Fibroblast of lung (primary cell): Measurements from ENCODE around the gene BRD1. TPM values are rescaled to one million over a fixed set of nuclear protein-coding genes. Genes with fewer than 3 reads are reported as not detected.
"Not testable (repeated sequence)": the region's sequence is repeated elsewhere in the genome, so short reads cannot be mapped to it uniquely, and the experiment has no call there.

Source experiments
- DNase-seq, 2 donors: peaks; one replicate each; pipeline versions ENCODE4 v3.0.0 to v3.0.0-alpha.2; 2010; ENCODE audit warnings: low read depth in 2 of 2
- H2AFZ ChIP-seq: 2 replicates; pipeline ENCODE4 v1.5.1; 2012; ENCODE audit warnings: low read length, control low read depth, inconsistent platforms
- H3K27ac ChIP-seq: 2 replicates; pipeline ENCODE4 v1.5.1; 2011; ENCODE audit warnings: low read length, control low read depth; ENCODE audit not compliant: insufficient read depth
- H3K27me3 ChIP-seq: 2 replicates; pipeline ENCODE4 v1.5.1; 2011; ENCODE audit warnings: mild to moderate bottlenecking, low read length; ENCODE audit not compliant: control insufficient read depth, insufficient read depth
- H3K36me3 ChIP-seq: 2 replicates; pipeline ENCODE4 v1.5.1; 2011; ENCODE audit warnings: low read length; ENCODE audit not compliant: control insufficient read depth, insufficient read depth
- H3K4me1 ChIP-seq: 2 replicates; pipeline ENCODE4 v1.5.1; 2011; ENCODE audit warnings: low read length; ENCODE audit not compliant: control insufficient read depth, insufficient read depth; ENCODE audit errors: extremely low read depth
- H3K4me2 ChIP-seq: 2 replicates; pipeline ENCODE4 v1.5.1; 2011; ENCODE audit warnings: low read length, control low read depth; ENCODE audit not compliant: insufficient read depth; ENCODE audit errors: extremely low read depth
- H3K4me3 ChIP-seq, 4 experiments: fragments of 200-600 bp in 1 of 4; sonication (generic) in 1 of 4; replicated peaks in 1 of 4; 2 replicates each; pipeline ENCODE4 v1.5.1; 2011 to 2016; ENCODE audit warnings: low read length in 4 of 4, low read depth in 3 of 4, mild to moderate bottlenecking in 3 of 4, control low read depth in 2 of 4, inconsistent platforms in 1 of 4, mixed read lengths in 1 of 4; ENCODE audit not compliant: insufficient read depth in 1 of 4; ENCODE audit errors: control extremely low read depth in 1 of 4
- H3K79me2 ChIP-seq: 2 replicates; pipeline ENCODE4 v1.5.1; 2012; ENCODE audit warnings: mild to moderate bottlenecking, low read length, inconsistent platforms; ENCODE audit not compliant: control insufficient read depth, insufficient read depth
- H3K9ac ChIP-seq: 2 replicates; pipeline ENCODE4 v1.5.1; 2011; ENCODE audit warnings: mild to moderate bottlenecking, low read length, control low read depth; ENCODE audit not compliant: insufficient read depth
- H3K9me3 ChIP-seq: 2 replicates; pipeline ENCODE4 v1.5.1; 2012; ENCODE audit warnings: low read depth, low read length; ENCODE audit not compliant: control insufficient read depth, insufficient read depth
- H4K20me1 ChIP-seq: 2 replicates; pipeline ENCODE4 v1.5.1; 2011; ENCODE audit warnings: low read length; ENCODE audit not compliant: control insufficient read depth, insufficient read depth; ENCODE audit errors: extremely low read depth
- CTCF ChIP-seq, 2 donors: IDR thresholded peaks in 1 of 2; conservative IDR thresholded peaks in 1 of 2; 1 replicate in 1 of 2; 2 replicates in 1 of 2; pipeline ENCODE4 v1.5.1; 2011 to 2012; ENCODE audit warnings: low read length in 2 of 2, control low read depth in 1 of 2, inconsistent platforms in 1 of 2, low read depth in 1 of 2, mild to moderate bottlenecking in 1 of 2
- EZH2 ChIP-seq: IDR thresholded peaks from 2 replicates; pipeline ENCODE4 v1.5.1; 2012; ENCODE audit warnings: low read length, control low read depth, mild to moderate bottlenecking; ENCODE audit errors: missing control alignments
- polyA plus RNA-seq, 2 donors: library from polyadenylated mRNA; depleted of rRNA in 1 of 2; stranded (reverse) in 1 of 2; unstranded in 1 of 2; fragments of >200 nt; gene quantifications; 2 replicates each; pipeline ENCODE4 v1.2.1, GENCODE V29; 2011 to 2012; ENCODE audit warnings: missing spikeins in 1 of 2
- total RNA-seq: library from RNA; depleted of rRNA; stranded (reverse); fragments of >200 nt; gene quantifications from 2 replicates; pipeline ENCODE4 v1.2.1, GENCODE V29; 2014

Gene BRD1
- total and polyA plus RNA-seq, 2 donors (not counting 1 experiment from before 2014, with no cell fraction given): 4.3 to 26.6 TPM

- Histone ChIP-seq H3K4me1 (no peaks in the 10 kb centered on the region), H3K27me3 (no peaks in the 10 kb centered on the region), H2AFZ (no peak overlapping the region), H3K4me3 (no peak overlapping the region), H3K36me3 (peaks cover 12% of the 10 kb centered on the region), H3K9me3 (no peaks in the 10 kb centered on the region), H3K27ac (no peak overlapping the region), H3K79me2 (peaks cover 69% of the 10 kb centered on the region), H4K20me1 (no peaks in the 10 kb centered on the region), H3K9ac (no peak overlapping the region), H3K4me2 (no peak overlapping the region)
- no peak for TF ChIP-seq EZH2
- TF ChIP-seq CTCF (conservative IDR thresholded peaks at IDR 0.05 in 1 of 2, IDR thresholded peaks at IDR 0.05 in 1 of 2; ENCODE audit: low read depth in 1 of 2, low read length in 2 of 2): no peak
- no peak for DNase-seq
Observed at GRCh38 chr22:49783036-49783746, 44.5 kb downstream of the BRD1 start.

- H3K9me3 ChIP-seq, H3K27me3 ChIP-seq, H4K20me1 ChIP-seq, H3K27ac ChIP-seq, H3K4me1 ChIP-seq, H3K9ac ChIP-seq, DNase-seq, H3K4me3 ChIP-seq, H2AFZ ChIP-seq, H3K4me2 ChIP-seq: not testable (repeated sequence)
- H3K79me2 ChIP-seq: peaks cover 64% of the 10 kb centered on the region
- H3K36me3 ChIP-seq: peaks cover 18% of the 10 kb centered on the region
Observed at GRCh38 chr22:49781886-49782285, 45.8 kb downstream of the BRD1 start.

GRCh38 chr22:49781289-49781782 lies 46.3 kb downstream of the BRD1 start:
- no peaks in the 10 kb centered on the region for H3K27me3 ChIP-seq
- peaks cover 24% of the 10 kb centered on the region for H3K36me3 ChIP-seq
- no peak overlapping the region for H3K4me3 ChIP-seq
- no peaks in the 10 kb centered on the region for H3K9me3 ChIP-seq
- H3K27ac ChIP-seq: no peak overlapping the region
- H3K4me2 ChIP-seq: no peak overlapping the region
- no peaks in the 10 kb centered on the region for H4K20me1 ChIP-seq
- H2AFZ ChIP-seq: no peak overlapping the region
- TF ChIP-seq CTCF (conservative IDR thresholded peaks at IDR 0.05 in 1 of 2, IDR thresholded peaks at IDR 0.05 in 1 of 2; ENCODE audit: low read depth in 1 of 2, low read length in 2 of 2): no peak
- TF ChIP-seq EZH2: no peak
- no peak overlapping the region for H3K9ac ChIP-seq
- no peak for DNase-seq
- H3K79me2 ChIP-seq: peaks cover 62% of the 10 kb centered on the region
- H3K4me1 ChIP-seq: no peaks in the 10 kb centered on the region
